ENCODE results near the gene CD37. TPM values are rescaled to one million over a fixed set of nuclear protein-coding genes. Genes with fewer than 3 reads are reported as not detected.
"Not testable (repeated sequence)": the region's sequence is repeated elsewhere in the genome, so short reads cannot be mapped to it uniquely, and the experiment has no call there.

Gene CD37
- polyA plus RNA-seq, 3 donors = 32.7 to 37.7 (median 36.9) TPM

- DNase-seq (ENCODE audit: low read depth in 3 of 3, low spot score in 2 of 3) = not testable (repeated sequence)
Measured at GRCh38 chr19:49373174-49373573, 38.0 kb downstream of the CD37 start.

- no peak for DNase-seq (ENCODE audit: low read depth in 3 of 3, low spot score in 2 of 3)
Measured at GRCh38 chr19:49374665-49375434, 39.6 kb downstream of the CD37 start.

DNA sequence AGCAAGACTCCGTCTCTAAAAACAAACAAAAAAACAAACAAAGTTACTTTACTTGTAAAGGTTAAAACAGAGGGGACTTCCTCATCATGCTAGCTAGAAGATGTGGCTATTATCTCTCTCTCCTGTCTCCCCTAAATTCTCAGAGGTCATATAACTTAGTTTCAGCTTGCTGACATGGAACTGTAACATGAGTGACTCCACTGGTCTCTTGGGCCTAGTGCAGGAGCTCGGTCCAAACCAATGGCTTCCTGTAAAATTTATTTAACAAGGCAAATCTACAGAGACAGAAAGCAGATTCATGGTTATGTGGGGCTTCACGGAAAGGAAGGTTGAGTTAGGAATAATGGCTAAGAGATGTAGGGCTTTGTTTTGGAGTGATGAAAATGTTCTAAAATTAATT, 43.3 kb downstream of the CD37 start:
- no peak for DNase-seq (ENCODE audit: low read depth in 3 of 3, low spot score in 2 of 3)

DNA sequence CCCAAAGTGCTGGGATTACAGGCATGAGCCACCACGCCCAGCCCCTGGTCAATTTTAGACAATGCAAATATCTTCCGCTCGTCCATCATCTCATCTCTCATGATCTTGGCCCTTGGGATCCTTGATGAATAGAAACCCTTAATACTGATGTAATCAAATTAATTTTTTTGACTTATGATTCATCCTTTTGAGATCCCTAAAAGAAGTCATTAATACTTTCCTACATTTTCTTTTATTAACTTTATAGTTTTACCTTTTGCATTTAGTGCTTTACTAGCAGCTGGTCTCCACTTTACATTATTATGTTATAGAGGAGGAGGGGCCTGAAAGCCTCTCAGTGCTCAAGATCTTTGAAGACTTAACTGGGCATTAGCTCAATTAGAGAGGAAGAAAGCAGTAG, 45.2 kb downstream of the CD37 start:
- no peak for DNase-seq (ENCODE audit: low read depth in 3 of 3, low spot score in 2 of 3)

GRCh38 chr19:49382639-49383038, 47.4 kb downstream of the CD37 start:
- DNase-seq (ENCODE audit: low read depth in 3 of 3, low spot score in 2 of 3) = no peak

DNA sequence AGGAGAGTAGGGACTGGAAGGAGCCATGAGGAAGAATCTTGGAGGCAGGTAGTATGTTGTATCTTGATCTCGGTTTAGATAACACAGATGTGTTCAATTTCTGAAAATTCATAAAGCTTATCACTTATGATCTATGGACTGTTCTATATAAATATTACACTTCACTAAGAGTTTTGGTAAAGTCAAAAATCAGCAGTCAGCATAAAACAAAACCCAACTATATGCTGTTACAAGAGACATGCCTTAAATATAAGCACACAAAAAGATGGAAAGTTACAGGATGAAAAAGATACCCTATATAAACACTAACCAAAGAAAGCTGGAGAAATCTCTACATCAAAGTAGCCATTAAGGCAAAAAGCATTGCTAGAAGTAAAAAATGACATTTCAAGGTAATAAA, 48.4 kb downstream of the CD37 start:
- no peak for DNase-seq (ENCODE audit: low read depth in 3 of 3, low spot score in 2 of 3)

- DNase-seq (ENCODE audit: low read depth in 3 of 3, low spot score in 2 of 3) = no peak
Measured at GRCh38 chr19:49387936-49388372, 52.7 kb downstream of the CD37 start, which contains the start of gene KASH5. KASH5 (plus strand) TSS chr19:49388249; CDS start chr19:49390884, 2,635 bp downstream.

GRCh38 chr19:49389406-49389805, 54.2 kb downstream of the CD37 start:
- DNase-seq (ENCODE audit: low read depth in 3 of 3, low spot score in 2 of 3) = no peak

Other genes starting within 250 kb of the CD37 start
- gene SNRNP70, start 250.0 kb upstream of the CD37 start, polyA plus RNA-seq (ENCODE audit: insufficient read length in 3 of 3) = 100 to 1,000 TPM; 243 to 292 (median 271) TPM
- gene LIN7B, start 221.0 kb upstream of the CD37 start, polyA plus RNA-seq (ENCODE audit: insufficient read length in 3 of 3) = 1 to 10 TPM; 6.5 to 6.7 (median 6.6) TPM
- gene C19orf73, start 216.3 kb upstream of the CD37 start, polyA plus RNA-seq (ENCODE audit: insufficient read length in 3 of 3) = under 1 TPM; 0.39 to 0.80 (median 0.74) TPM
- gene PPFIA3, start 215.9 kb upstream of the CD37 start, polyA plus RNA-seq (ENCODE audit: insufficient read length in 3 of 3) = 1 to 10 TPM; 4.6 to 5.4 (median 4.9) TPM
- gene HRC, start 180.0 kb upstream of the CD37 start, polyA plus RNA-seq (ENCODE audit: insufficient read length in 3 of 3) = 10 to 100 TPM; 29.8 to 36.1 (median 35.5) TPM
- 10 to 100 TPM; 19.8 to 25.4 (median 20.0) TPM for gene TRPM4, start 177.6 kb upstream of the CD37 start, polyA plus RNA-seq (ENCODE audit: insufficient read length in 3 of 3)
- 1 to 10 TPM; 2.4 to 2.6 (median 2.6) TPM for gene SLC6A16, start 10.2 kb upstream of the CD37 start, polyA plus RNA-seq (ENCODE audit: insufficient read length in 3 of 3)
- 10 to 100 TPM; 86.1 to 89.1 (median 86.1) TPM for gene TEAD2, start 27.0 kb downstream of the CD37 start, polyA plus RNA-seq (ENCODE audit: insufficient read length in 3 of 3)
- 1 to 10 TPM; 4.5 to 5.3 (median 4.7) TPM for gene DKKL1, start 28.5 kb downstream of the CD37 start, polyA plus RNA-seq (ENCODE audit: insufficient read length in 3 of 3)
- gene KASH5, start 52.8 kb downstream of the CD37 start, polyA plus RNA-seq (ENCODE audit: insufficient read length in 3 of 3) = under 1 TPM; 0.14 to 0.45 (median 0.18) TPM
- not detected for gene PTH2, start 88.0 kb downstream of the CD37 start, polyA plus RNA-seq (ENCODE audit: insufficient read length in 3 of 3)
- not detected for gene GFY, start 90.0 kb downstream of the CD37 start, polyA plus RNA-seq (ENCODE audit: insufficient read length in 3 of 3)
- gene SLC17A7, start 106.1 kb downstream of the CD37 start, polyA plus RNA-seq (ENCODE audit: insufficient read length in 3 of 3) = under 1 TPM; 0.25 to 0.33 (median 0.31) TPM
- 10 to 100 TPM; 81.1 to 84.9 (median 84.7) TPM for gene PIH1D1, start 116.4 kb downstream of the CD37 start, polyA plus RNA-seq (ENCODE audit: insufficient read length in 3 of 3)
- 10 to 100 TPM; 14.5 to 15.0 (median 14.8) TPM for gene ALDH16A1, start 117.8 kb downstream of the CD37 start, polyA plus RNA-seq (ENCODE audit: insufficient read length in 3 of 3)
- 1 to 10 TPM; 2.6 to 3.2 (median 2.7) TPM for gene FLT3LG, start 138.8 kb downstream of the CD37 start, polyA plus RNA-seq (ENCODE audit: insufficient read length in 3 of 3)
- gene RPL13A, start 152.2 kb downstream of the CD37 start, polyA plus RNA-seq (ENCODE audit: insufficient read length in 3 of 3) = 1,000 to 10,000 TPM; 2,089 to 2,580 (median 2,270) TPM
- 1,000 to 10,000 TPM; 2,847 to 3,056 (median 2,982) TPM for gene RPS11, start 161.0 kb downstream of the CD37 start, polyA plus RNA-seq (ENCODE audit: insufficient read length in 3 of 3)
- 100 to 1,000 TPM; 219 to 252 (median 230) TPM for gene FCGRT, start 177.3 kb downstream of the CD37 start, polyA plus RNA-seq (ENCODE audit: insufficient read length in 3 of 3)
- gene RCN3, start 192.6 kb downstream of the CD37 start, polyA plus RNA-seq (ENCODE audit: insufficient read length in 3 of 3) = 10 to 100 TPM; 10.0 to 10.9 (median 10.2) TPM
- gene NOSIP, start 245.2 kb downstream of the CD37 start, polyA plus RNA-seq (ENCODE audit: insufficient read length in 3 of 3) = 10 to 100 TPM; 61.2 to 69.1 (median 64.3) TPM
- gene PRRG2, start 245.9 kb downstream of the CD37 start, polyA plus RNA-seq (ENCODE audit: insufficient read length in 3 of 3) = 1 to 10 TPM; 7.1 to 8.5 (median 7.1) TPM